ENCODE results near the gene RNF8. TPM values are rescaled to one million over a fixed set of nuclear protein-coding genes. Genes with fewer than 3 reads are reported as not detected.

The RNF8 gene
- total RNA-seq, 1 experiment from 2014 or later, result 10.2 TPM

Small RNA genes lying within 50 kb of the gene (small RNA-seq; reads per million reads assigned to genes)
- gene RN7SL273P, result not detected

Other genes starting within 250 kb of the RNF8 start
- gene PIM1, start 183.8 kb upstream of the RNF8 start, total RNA-seq (2014; rRNA removed; shearing (Covaris generic)), result 20.0 and 23.6 TPM in 2 replicates
- gene TBC1D22B, start 96.2 kb upstream of the RNF8 start, total RNA-seq (2014; rRNA removed; shearing (Covaris generic)), result 7.8 and 8.2 TPM in 2 replicates
- 1.4 and 1.8 TPM in 2 replicates for gene TMEM217, start 95.8 kb upstream of the RNF8 start, total RNA-seq (2014; rRNA removed; shearing (Covaris generic))
- gene CMTR1, start 79.2 kb downstream of the RNF8 start, total RNA-seq (2014; rRNA removed; shearing (Covaris generic)), result 23.6 and 28.3 TPM in 2 replicates
- gene CCDC167, start 145.9 kb downstream of the RNF8 start, total RNA-seq (2014; rRNA removed; shearing (Covaris generic)), result 29.9 and 35.7 TPM in 2 replicates